ENCODE measurements around the gene NFASC. TPM values are rescaled to one million over a fixed set of nuclear protein-coding genes. Genes with fewer than 3 reads are reported as not detected.

The NFASC gene
- total RNA-seq, 1 donor from 2014 or later: 0.05 TPM

DNA sequence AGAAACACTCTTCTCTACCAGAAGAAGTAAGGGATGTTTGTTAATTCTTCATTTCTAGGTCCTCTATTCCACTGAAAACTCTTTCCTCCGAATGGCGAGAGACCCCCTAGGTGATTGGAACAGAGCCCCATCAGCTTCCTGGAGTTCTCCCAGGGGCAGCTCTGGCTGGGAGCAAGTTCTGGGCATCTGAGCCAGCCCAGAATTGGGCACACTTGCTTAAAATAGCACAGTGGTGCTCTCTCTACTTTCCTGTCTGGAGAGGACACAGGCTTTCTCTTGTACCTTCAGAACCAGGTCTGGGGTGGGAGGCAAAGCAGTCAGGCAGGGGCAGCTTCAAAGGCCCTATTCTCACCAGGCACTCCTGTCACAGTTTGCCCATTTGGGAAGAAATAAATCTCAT lies 89.2 kb downstream of the NFASC start:
- DNase-seq (ENCODE audit: low read depth): no peak

DNA sequence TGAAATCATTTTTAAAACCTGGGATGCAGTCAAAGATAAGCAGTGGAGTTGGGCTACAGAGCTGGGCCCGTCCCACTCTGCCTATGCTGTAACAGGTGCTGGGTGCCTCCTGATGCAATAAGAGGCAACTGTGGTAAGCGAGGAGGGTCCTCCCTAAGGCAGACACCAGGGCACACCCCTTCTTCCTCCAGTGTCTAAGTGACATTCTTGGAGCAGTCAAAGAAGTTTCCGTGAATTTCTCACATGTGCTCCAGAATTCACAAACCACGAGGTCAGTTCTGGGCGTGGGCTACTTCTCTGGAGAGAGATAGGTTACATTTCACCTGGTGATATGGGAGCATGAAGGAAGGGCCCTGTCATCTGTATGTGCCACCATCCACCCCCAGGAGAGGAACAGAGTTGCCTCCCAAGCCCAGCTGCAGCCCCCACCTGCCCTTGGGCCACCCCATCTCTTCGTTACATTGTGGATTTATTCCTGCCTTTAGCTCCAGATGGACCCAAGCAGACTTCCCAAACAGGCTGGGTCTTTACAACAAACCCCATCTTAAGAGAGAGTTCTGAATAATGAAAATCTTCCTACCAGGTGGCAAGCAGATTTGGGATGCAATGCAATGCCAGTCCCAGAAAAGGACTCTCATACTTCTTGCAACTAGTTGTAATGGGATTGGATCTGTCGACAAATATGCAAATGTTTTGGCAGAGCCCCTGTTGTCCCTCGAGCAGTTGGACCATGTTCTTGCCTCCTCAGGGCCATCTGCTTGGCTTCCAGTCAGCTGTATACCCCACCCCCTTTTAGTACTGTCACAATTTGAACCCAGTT lies 89.9 kb downstream of the NFASC start:
- DNase-seq (ENCODE audit: low read depth): no peak

DNA sequence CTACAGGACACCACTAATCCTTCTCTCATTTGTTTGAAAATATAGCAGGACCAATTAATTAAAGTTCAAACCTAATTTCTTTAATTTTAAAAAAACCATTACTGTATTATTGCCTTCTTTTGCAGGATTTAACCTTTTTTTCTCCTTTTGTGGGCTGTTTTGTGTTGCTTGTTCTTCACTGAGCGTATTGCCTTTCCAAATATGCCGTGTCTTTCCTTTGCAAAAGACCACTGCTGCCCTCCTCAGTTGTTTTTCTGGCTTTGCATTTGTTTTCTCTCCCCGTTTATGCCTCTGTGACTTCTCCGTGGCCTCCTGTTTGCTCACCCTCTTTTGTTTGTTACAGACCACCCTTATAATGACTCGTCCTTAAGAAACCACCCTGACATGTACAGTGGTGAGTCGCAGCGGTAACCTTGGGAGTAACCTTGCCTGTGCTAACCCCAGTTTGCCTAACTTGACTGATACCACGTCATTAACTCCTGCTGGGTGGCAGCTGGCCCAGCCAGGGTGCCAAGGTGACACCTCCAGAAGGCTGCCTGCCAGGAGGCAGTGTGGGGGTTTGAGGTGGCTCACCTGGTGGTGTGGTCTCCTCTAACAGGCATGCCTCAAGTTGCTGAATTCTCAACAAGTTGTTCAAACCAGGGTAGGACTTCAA lies 91.2 kb downstream of the NFASC start:
- no peak for DNase-seq (ENCODE audit: low read depth)

DNA sequence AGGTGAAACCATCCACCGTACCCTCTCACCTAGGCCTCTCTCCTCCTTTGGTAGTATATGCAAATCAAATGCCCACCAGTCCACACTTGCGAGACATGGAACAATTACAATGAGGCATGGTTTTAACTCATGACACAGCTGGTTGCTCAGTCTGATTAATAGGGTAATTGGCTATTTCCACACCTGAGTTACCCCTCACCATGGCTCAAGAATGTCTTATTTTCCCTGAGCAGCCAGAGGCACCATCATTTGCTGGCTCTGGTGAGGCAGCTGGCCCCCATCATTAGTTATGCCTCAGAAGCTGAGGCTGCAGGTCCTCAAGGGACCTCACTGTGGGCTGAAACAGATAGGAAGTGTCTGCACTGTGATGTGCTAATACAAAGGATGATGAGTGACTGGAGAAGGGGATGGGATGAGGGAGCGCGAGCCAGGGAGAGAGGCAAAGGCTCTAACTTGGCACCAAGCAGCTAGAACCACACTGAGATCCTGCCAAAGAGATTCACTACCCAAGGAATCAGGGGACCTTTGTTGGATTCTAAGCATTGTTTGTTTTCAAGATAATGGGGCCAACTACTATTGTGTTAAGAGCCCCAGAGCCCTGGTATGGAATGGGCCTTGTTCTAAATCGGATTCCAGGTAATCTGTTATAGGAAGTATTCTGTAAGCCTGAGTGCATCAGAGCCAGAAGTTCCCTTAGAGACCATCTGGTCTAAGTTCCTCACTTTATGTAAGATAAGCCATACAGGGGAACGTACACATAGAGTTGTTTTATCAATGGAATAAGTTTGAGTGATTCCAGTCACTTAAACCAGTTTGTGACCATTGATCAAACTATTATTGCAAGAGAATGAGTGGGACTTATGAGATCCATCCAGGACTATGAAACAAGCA lies 92.3 kb downstream of the NFASC start:
- DNase-seq (ENCODE audit: low read depth): no peak

DNA sequence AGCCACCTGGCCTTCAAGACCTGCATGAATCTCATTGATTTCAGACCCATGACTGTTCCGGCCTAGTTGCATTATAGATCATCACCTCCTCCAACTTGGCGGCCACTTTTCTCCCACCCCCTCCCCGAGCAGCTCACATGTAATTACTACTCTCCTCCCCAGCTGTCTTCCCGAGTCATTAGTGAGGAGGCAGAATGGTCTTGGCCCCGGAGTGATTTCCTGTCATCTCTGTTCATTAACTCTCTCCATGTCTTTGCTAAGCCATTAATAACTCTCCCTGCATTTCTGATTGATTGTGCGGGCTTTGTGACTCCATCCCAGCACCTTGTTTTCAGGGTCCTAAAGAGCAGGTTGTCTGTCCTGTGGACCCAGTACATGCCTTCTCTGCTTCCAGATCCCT lies 96.8 kb downstream of the NFASC start:
- DNase-seq (ENCODE audit: low read depth): no peak

GRCh38 chr1:204968135-204968534 lies 97.5 kb downstream of the NFASC start:
- DNase-seq (ENCODE audit: low read depth): no peak

DNA sequence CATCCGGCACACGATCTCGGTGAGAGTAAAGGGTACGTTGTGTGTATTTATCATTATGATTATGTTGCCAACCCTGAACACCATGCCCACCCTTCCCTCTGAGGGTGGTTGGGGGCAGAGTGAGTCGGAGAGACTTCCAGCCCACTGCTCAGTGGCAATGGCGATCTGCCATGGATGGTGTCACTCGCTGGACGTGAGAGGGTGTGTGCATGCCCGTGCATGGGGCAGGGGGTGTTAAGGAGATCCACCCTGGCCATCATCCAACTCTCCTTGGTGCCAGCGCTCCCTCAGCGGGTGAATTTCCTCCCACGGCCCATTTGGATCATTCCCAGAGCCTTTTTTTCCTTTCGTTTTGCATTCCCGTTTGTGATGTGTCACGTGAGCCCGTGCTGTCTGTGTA lies 98.3 kb downstream of the NFASC start:
- no peak for DNase-seq (ENCODE audit: low read depth)

GRCh38 chr1:204970937-204971336 lies 100.3 kb downstream of the NFASC start:
- DNase-seq (ENCODE audit: low read depth): no peak

GRCh38 chr1:204971517-204972336 lies 101.1 kb downstream of the NFASC start:
- peak; percentile 16 for DNase-seq (ENCODE audit: low read depth)

GRCh38 chr1:204972426-204972825 lies 101.8 kb downstream of the NFASC start:
- DNase-seq (ENCODE audit: low read depth): no peak

DNA sequence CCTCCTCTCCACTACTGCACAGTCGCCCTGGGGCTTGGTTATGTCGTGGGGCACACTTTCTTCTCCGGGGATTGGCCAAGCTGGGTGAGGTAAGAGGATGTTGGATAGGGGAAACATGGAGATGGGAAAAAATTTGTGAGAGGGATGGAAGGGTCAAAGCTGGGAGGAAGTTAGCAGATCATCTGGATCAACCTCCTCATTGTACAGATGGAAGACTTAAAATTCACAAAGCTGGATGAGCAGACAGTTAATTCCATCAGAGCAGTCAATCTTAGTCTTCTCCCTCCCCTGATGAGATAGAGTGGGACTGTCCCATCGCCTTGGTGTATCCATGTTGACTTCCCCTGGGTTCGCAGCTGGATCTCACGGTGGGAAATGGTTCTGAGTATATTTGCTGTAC lies 102.8 kb downstream of the NFASC start:
- no peak for DNase-seq (ENCODE audit: low read depth)

DNA sequence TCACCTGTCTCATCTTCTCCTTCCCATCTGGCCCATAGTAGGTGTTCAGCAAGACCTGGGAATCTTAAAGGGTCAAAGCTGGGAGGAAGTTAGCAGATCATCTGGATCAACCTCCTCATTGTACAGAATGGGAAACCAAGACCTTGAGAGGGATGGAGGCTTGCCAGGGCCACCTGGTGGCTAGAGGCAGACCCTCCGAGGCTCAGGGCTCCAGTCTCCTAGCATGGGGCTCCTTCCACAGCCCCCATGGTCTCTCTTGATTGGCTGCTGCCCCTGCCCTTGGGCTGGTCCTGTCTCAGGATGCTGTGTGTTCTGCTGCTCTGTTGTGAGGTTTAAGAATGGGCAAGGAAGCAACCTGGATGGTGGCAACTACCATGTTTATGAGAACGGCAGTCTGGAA lies 103.7 kb downstream of the NFASC start:
- DNase-seq (ENCODE audit: low read depth): no peak

DNA sequence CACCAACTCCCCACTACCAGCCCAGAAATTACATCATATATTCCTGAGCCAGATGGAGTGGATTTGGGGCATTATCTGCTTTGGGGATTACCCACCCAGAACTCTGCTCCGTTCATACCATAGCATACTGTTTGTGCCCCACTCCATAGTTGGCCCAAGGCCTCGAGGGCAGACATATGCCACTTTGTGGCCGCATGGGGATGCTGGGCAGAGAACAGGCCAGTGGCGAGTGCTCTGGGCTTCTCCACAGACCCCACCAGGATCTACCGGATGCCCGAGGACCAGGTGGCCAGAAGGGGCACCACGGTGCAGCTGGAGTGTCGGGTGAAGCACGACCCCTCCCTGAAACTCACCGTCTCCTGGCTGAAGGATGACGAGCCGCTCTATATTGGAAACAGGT lies 104.4 kb downstream of the NFASC start:
- DNase-seq (ENCODE audit: low read depth): no peak

DNA sequence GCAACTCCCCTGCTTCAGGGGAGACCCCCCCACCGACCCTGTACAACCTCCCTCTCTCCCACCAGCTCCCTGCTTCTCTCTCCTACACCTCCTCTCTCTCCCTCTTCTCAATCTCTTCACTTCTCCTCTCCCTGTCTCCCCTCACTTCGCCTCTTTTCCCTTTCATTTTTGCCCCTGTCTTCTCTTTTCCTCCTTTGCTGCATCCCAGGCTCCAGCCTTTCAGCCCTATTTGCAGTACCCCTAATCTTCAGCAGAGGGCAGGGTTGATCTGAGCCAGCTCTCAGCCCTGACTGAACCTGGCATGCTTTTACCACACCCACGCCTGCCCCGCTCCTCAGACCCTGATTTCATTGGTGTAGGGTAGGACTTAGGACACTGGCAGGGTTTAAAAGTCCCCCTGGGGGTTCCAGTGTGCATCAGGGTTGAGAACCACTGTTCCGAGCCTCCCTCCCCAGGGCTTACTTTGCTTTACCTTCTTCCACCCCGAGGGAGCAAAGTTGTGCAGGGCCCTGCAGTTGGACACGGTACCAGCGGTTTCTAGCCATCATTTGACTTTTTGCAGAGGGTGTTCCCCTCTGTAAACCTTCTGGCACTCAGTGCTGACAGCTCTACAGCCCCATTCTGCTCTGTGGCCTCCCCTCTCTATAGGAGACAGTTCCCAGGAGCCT lies 105.0 kb downstream of the NFASC start:
- peak; percentile 23 for DNase-seq (ENCODE audit: low read depth)

DNA sequence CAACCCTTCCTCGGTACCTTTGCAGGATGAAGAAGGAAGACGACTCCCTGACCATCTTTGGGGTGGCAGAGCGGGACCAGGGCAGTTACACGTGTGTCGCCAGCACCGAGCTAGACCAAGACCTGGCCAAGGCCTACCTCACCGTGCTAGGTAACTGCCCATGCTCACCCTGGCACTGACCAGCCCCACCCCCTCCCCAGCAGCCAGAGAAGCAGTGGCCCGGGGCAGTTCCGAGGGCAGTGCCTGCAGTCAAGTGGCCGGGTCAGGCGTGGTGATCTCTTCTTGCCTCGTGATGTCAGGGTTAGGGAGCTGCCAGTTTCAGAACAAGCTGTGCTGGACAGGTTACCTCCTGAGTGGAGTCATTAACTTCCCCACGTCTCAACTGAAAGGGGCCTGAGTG lies 106.0 kb downstream of the NFASC start:
- DNase-seq (ENCODE audit: low read depth): no peak

- DNase-seq (ENCODE audit: low read depth): no peak
Observed at GRCh38 chr1:204977318-204977717, 106.7 kb downstream of the NFASC start.

DNA sequence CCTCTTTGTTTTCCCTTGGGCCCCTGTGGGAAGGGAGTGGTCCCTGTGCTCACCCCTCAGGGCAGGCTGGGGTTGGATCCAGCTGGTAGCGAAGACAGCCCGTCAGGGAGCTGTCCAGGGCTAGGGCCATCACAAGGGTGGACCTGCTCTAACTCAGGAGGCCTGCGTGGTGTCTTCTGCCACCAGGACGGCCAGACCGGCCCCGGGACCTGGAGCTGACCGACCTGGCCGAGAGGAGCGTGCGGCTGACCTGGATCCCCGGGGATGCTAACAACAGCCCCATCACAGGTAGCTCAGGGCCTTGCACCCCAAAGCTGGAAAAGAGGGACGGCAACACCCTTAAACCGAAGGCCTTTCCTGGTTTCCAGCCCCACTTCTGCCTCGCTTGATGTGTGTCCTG lies 108.1 kb downstream of the NFASC start:
- no peak for DNase-seq (ENCODE audit: low read depth)

GRCh38 chr1:204979306-204979705 lies 108.6 kb downstream of the NFASC start:
- DNase-seq (ENCODE audit: low read depth): no peak

DNA sequence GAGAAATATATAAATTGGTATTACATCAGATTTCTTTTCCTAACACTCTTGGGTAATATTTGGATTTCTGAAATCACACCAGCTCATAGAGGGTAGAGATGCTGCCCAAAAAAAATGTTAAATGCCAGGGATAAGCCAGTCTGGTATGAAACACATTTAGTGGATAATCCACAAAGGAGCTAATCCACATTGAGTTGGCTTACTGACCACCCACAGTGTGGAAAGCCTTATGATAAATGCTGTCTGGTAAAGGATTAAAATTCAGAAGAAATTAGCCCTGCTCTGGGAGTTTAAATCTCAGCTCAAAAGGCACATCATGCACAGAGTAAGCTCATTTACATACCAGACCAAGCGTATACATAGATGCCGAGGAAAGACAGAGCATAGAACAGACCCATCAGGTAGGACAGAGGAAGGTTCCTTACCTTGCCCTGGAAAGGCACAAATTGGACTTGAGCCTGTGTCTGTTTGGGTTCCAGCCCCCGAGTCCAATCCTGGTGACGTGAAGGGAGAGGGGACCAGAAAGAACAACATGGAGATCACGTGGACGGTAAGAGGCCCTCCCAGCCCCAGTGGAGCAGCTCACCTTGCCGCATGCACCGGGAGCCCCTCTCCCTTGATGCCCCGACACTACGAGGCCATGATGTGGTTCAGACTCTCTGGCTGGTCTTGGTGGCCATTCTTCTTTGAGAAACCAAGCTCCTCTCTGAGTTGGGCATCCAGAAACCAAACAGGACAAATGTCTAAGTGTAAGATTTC lies 109.4 kb downstream of the NFASC start:
- DNase-seq (ENCODE audit: low read depth): no peak

GRCh38 chr1:204980840-204981405 lies 110.3 kb downstream of the NFASC start:
- no peak for DNase-seq (ENCODE audit: low read depth)

Measured in renal cortical epithelial cell (primary cell).